GM19438 (cell line): ENCODE results near the gene GATA5.

Experiments
- ATAC-seq: cut with Tn5 transposase; IDR thresholded peaks from one replicate; pipeline ENCODE4 v1.9.1; 2021; ENCODE audit warnings: low read depth; ENCODE audit not compliant: unreplicated experiment

GATA5 gene

GRCh38 chr20:62458275-62459251 is 17.2 kb downstream of the GATA5 start:
- ATAC-seq = no peak

- no peak for ATAC-seq
Measured at GRCh38 chr20:62457831-62458230, 18.0 kb downstream of the GATA5 start.

GRCh38 chr20:62457098-62457497 is 18.7 kb downstream of the GATA5 start:
- ATAC-seq = no peak

GRCh38 chr20:62455929-62456328 is 19.9 kb downstream of the GATA5 start:
- no peak for ATAC-seq

- ATAC-seq = no peak
Measured at GRCh38 chr20:62454904-62455636, 20.7 kb downstream of the GATA5 start.

- no peak for ATAC-seq
Measured at GRCh38 chr20:62453186-62453808, 22.5 kb downstream of the GATA5 start.

GRCh38 chr20:62452475-62453095 is 23.2 kb downstream of the GATA5 start:
- no peak for ATAC-seq

- ATAC-seq = no peak
Measured at GRCh38 chr20:62451970-62452369, 23.8 kb downstream of the GATA5 start.

- no peak for ATAC-seq
Measured at GRCh38 chr20:62451156-62451767, 24.5 kb downstream of the GATA5 start.

- ATAC-seq = no peak
Measured at GRCh38 chr20:62449951-62450691, 25.7 kb downstream of the GATA5 start.

GRCh38 chr20:62448788-62449187 is 27.0 kb downstream of the GATA5 start:
- no peak for ATAC-seq

GRCh38 chr20:62448038-62448437 is 27.8 kb downstream of the GATA5 start:
- no peak for ATAC-seq

- no peak for ATAC-seq
Measured at GRCh38 chr20:62446888-62447869, 28.6 kb downstream of the GATA5 start.

GRCh38 chr20:62446481-62446880 is 29.3 kb downstream of the GATA5 start:
- ATAC-seq = no peak

GRCh38 chr20:62445553-62446340 is 30.0 kb downstream of the GATA5 start:
- no peak for ATAC-seq

GRCh38 chr20:62444286-62444685 is 31.5 kb downstream of the GATA5 start:
- no peak for ATAC-seq

- ATAC-seq = no peak
Measured at GRCh38 chr20:62441987-62442539, 33.7 kb downstream of the GATA5 start.
